Spleen (tissue), 7 donors: Measurements from ENCODE around the gene GLOD5.

ENCODE experiments used
- CTCF ChIP-seq, 11 experiments: fragments of 200-600 bp in 7 of 11; fragments of 450-650 bp in 4 of 11; sonication (generic) in 4 of 11; IDR thresholded peaks in 8 of 11; conservative IDR thresholded peaks in 3 of 11; 1 replicate in 7 of 11; 2 replicates in 4 of 11; pipeline versions ENCODE4 v1.4.0 to v1.8.0; 2016 to 2021; ENCODE audit warnings: antibody characterized with exemption in 11 of 11, inconsistent platforms in 4 of 11, mild to moderate bottlenecking in 1 of 11
- POLR2AphosphoS5 ChIP-seq, 3 donors: sonication (generic); formaldehyde crosslinking; IDR thresholded peaks; one replicate each; pipeline ENCODE4 v1.5.1; 2017; ENCODE audit warnings: antibody characterized with exemption in 3 of 3
- donor health status: DM: no; HTN: no; CAD: no; lungs with moderate emphysema.
- donor health status: DM: no; HTN: no; CAD: no.
- donor health status: DM: no; HTN: no; CAD: no.

- TF ChIP-seq POLR2AphosphoS5 (IDR thresholded peaks at IDR 0.05) (no peak), CTCF (IDR thresholded peaks at IDR 0.05 in 8 of 11, conservative IDR thresholded peaks at IDR 0.05 in 3 of 11) (no peak)
These were observed 52.1 kb downstream of the GLOD5 start for GRCh38 chrX:48813644-48814043.
